ENCODE results near the gene GNA12. TPM values are rescaled to one million over a fixed set of nuclear protein-coding genes. Genes with fewer than 3 reads are reported as not detected.

GNA12 gene
- total and polyA plus RNA-seq, 9 of the 15 experiments (the other 6 are each of a cell fraction or from before 2014, with no cell fraction given), result 0.65 to 32.7 (median 9.6) TPM

GRCh38 chr7:2844153-2845033 lies at the start of gene GNA12 (continued):
- no peak for TF ChIP-seq KAT8 (IDR thresholded peaks at IDR 0.05; ENCODE audit: low read depth)
- peak; percentile 81 for TF ChIP-seq NEUROD1 (IDR thresholded peaks at IDR 0.05; ENCODE audit: borderline replicate concordance, low read depth, low read length, partially characterized antibody)
- TF ChIP-seq POLR2G (IDR thresholded peaks at IDR 0.05; ENCODE audit: low read depth, low read length), result peak; percentile 72
- TF ChIP-seq MAFK (IDR thresholded peaks at IDR 0.05; ENCODE audit: low read length), result no peak
- no peak for TF ChIP-seq STAG1 (CRISPR knock-in tag; IDR thresholded peaks at IDR 0.05; ENCODE audit: borderline replicate concordance)
- no peak for TF ChIP-seq ZBTB12 (CRISPR knock-in tag; IDR thresholded peaks at IDR 0.05)
- TF ChIP-seq MAZ (CRISPR knock-in tag; conservative IDR thresholded peaks at IDR 0.05 in 1 of 2, IDR thresholded peaks at IDR 0.05 in 1 of 2), result peak in 1 of 2 experiments; percentile 49; a peak in 1 of 4 replicates
- TF ChIP-seq DACH1 (IDR thresholded peaks at IDR 0.05; ENCODE audit: partially characterized antibody), result no peak
- no peak for TF ChIP-seq BCOR (IDR thresholded peaks at IDR 0.05)
- TF ChIP-seq TGIF2 (CRISPR knock-in tag; IDR thresholded peaks at IDR 0.05), result no peak
- no peak for TF ChIP-seq POLR2B (IDR thresholded peaks at IDR 0.05; ENCODE audit: low read depth, partially characterized antibody)
- TF ChIP-seq, protein P1, sequence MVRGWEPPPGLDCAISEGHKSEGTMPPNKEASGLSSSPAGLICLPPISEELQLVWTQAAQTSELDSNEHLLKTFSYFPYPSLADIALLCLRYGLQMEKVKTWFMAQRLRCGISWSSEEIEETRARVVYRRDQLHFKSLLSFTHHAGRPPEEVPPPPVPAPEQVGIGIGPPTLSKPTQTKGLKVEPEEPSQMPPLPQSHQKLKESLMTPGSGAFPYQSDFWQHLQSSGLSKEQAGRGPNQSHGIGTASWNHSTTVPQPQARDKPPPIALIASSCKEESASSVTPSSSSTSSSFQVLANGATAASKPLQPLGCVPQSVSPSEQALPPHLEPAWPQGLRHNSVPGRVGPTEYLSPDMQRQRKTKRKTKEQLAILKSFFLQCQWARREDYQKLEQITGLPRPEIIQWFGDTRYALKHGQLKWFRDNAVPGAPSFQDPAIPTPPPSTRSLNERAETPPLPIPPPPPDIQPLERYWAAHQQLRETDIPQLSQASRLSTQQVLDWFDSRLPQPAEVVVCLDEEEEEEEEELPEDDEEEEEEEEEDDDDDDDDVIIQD (CRISPR knock-in tag; IDR thresholded peaks at IDR 0.05), result no peak
- no peak for TF ChIP-seq MED1 (CRISPR knock-in tag; IDR thresholded peaks at IDR 0.05; ENCODE audit: borderline replicate concordance)
- peak; percentile 88 for TF ChIP-seq FOS (IDR thresholded peaks at IDR 0.05; ENCODE audit: extremely low read depth, insufficient read length)
- TF ChIP-seq BMI1 (IDR thresholded peaks at IDR 0.05; ENCODE audit: low read length), result no peak
- no peak for TF ChIP-seq HDAC8 (tag; IDR thresholded peaks at IDR 0.05)
- TF ChIP-seq CBX3 (IDR thresholded peaks at IDR 0.05; ENCODE audit: borderline replicate concordance in 1 of 2, low read length in 2 of 2), result no peak
- no peak for TF ChIP-seq SMAD2 (IDR thresholded peaks at IDR 0.05; ENCODE audit: low read depth, low read length)
- no peak for TF ChIP-seq CEBPB (tag; IDR thresholded peaks at IDR 0.05)
- no peak for TF ChIP-seq BDP1 (IDR thresholded peaks at IDR 0.05; ENCODE audit: insufficient read depth, insufficient read length)
- peak; percentile 80 for TF ChIP-seq CHD2 (IDR thresholded peaks at IDR 0.05; ENCODE audit: low read depth, low read length)
- no peak for TF ChIP-seq SMARCB1 (IDR thresholded peaks at IDR 0.05; ENCODE audit: insufficient read length, low read depth)
- TF ChIP-seq CHD1 (IDR thresholded peaks at IDR 0.05; ENCODE audit: low read length), result no peak
- no peak; the same call in 1 of the 2 replicates for TF ChIP-seq HDAC2 (IDR thresholded peaks at IDR 0.05)
- no peak for TF ChIP-seq GTF2A2 (tag; IDR thresholded peaks at IDR 0.05)
- TF ChIP-seq CTCFL (IDR thresholded peaks at IDR 0.05; ENCODE audit: borderline replicate concordance, insufficient read depth, low read depth, low read length, poor library complexity, severe bottlenecking), result no peak

All from K562 (cell line).